Middle frontal gyrus (tissue), 1 donor: ENCODE measurements around the gene EBF3.

Experiments used
- DNase-seq: peaks from one replicate; pipeline ENCODE4 v3.0.0-alpha.2; 2015; ENCODE audit warnings: low spot score; ENCODE audit errors: extremely low spot score

Gene EBF3

GRCh38 chr10:129959544-129960480 is 4.3 kb downstream of the EBF3 start:
- DNase-seq = no peak

GRCh38 chr10:129958629-129959543 is 5.2 kb downstream of the EBF3 start:
- no peak for DNase-seq

DNA sequence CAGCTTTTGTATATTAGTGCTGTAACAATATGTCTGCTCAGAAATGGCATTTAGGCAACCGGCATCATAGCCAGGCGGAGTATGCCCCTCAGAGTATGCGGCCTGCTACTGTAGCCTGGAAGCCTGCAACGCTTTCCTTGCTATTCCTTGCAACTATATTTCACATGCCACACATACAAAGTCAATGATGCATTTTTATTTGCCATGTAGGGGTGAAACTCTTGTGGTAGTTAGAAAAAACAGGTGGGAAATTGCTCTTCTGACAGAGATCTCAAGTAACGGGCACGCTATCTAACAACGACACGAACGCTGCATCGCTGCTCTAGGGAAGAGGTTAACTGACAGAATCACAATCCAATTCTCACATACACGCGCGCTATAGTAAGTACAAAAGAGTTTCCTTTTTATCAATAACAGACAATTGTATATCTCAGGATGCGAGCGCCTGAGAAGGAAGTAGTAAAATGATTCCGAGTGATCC is 5.9 kb downstream of the EBF3 start:
- no peak for DNase-seq

GRCh38 chr10:129956876-129957673 is 7.0 kb downstream of the EBF3 start:
- no peak for DNase-seq

DNA sequence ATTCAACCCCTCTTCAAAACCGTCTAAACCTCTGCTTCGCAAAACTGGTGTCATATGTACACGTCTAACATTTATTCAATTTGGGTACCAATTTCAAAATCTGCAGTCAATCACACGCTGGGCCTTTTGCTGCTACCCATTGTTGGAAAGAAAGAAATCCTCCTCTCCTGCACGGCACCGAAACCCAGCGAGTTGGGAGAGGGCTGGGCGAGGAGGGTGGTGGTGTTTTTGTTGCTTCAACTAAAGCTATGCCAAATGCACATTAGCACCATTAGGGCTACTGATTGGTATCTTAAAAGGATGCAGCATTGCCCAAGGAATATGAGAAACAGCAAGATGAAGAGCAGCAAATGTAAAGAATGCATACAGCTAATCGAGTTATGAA is 7.8 kb downstream of the EBF3 start:
- DNase-seq = no peak

DNA sequence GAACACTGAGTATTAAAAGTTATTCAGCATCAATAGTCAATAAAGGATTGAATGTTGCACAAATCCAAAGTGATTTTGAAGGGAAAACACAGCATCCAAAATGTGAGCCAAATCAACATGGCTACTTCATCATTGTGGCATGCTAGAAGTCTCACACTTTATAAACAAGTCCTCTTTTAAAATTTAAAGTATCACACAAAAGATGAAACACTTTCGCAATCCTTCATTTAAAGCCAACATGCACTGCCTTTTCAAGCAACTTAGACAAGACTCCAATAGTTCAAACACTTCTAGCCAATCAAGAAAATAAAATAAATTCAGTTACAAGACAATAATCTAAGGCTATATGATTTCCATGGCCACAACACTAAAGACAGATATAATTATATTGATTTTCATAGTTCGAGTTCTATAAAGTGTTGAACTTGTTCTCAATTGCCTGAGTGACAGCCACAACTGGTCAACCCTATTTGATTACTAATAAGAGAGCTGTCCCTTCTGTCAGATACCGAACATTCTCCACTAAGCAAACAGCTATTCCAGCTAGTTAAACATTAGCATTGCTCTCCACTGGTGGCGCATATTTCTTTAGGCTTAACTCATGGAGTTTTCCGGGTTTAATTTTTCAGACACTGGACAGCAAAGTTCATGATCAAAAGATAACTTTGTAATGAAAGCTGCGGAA is 8.3 kb downstream of the EBF3 start:
- DNase-seq = no peak

- no peak for DNase-seq
These were observed 9.4 kb downstream of the EBF3 start for GRCh38 chr10:129954492-129955315.

DNA sequence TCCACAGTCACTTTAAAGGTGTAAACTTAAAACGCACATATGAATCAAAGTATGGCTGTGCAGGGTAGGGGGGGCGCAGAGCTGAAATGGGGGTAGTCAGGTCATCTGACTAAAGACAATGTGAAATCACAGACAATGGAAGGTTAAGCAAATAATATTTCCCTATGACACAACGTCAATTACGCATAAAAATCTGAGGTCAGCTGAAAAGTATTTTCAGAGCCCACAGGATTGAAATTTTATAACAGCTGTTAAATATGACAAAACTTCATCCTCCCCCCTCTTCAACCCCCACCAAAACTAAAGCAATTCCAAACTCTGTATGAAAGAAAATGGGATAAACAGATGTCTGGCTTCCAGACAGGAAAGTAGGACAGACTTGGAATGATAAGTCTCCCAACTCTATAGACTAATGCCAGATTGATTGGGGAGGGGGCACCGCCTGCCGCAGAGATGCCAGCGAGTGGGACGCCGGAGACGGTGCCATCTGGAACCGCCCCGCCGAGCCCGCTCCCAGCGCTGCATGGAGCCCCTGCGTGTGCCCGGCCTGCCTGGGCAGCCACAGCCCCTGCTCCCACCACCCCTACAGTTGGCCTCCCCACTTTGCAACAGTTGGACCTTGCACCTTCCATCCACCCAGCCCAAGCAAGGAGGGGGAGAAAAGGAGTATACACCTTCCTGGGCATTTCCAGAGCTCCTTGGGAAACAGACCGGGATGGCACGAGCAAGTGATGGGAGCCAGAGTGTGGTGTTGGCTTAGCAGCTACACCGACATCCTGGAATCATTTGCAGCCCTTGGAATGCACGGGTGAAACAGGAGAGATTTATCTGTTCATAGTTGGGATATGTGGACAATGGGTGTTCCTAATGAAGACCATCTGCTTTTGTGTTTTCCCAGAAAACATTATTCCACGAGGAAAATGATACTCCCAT is 10.7 kb downstream of the EBF3 start:
- DNase-seq = no peak

DNA sequence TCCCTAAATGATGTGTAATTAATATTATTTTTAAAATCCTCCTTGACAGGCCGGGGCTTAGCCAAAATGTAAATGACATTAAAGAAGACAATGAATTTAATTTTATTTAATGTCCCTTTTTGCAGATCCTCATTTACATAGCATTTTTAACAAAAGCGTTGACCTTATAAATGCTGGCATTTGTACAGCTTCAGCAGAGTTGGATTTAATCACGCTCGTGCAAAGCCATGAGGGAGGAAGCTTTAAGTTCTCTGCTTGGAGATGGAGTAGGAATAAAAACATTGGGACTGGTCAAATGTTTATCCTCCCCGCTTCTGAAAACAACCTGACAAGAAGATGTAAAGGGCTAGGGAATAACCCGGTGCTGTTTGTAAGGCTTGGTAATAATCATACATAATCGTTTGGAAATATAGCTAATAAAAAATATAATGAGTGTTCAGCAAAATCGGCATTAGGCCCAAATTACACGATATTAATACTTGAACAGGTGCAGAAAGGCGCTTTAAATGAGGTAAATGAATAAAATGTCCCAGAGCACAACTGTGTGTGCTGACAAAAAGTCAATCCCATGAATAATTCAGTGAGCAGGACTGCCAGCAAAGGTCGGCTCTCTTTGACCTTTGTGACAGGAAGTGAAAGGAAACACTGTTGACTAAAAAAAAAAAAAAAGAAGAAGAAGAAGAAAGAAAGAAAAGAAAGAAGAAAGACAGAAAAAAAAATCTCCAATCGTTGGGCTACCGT is 11.5 kb downstream of the EBF3 start:
- no peak for DNase-seq

- no peak for DNase-seq
These were observed 12.2 kb downstream of the EBF3 start for GRCh38 chr10:129951970-129952265.

GRCh38 chr10:129951101-129951969 is 12.7 kb downstream of the EBF3 start:
- no peak for DNase-seq

- DNase-seq = no peak
These were observed 13.4 kb downstream of the EBF3 start for GRCh38 chr10:129950676-129951075.

GRCh38 chr10:129949891-129950291 is 14.2 kb downstream of the EBF3 start:
- no peak for DNase-seq

- no peak for DNase-seq
These were observed 14.7 kb downstream of the EBF3 start for GRCh38 chr10:129949411-129949810.

GRCh38 chr10:129946859-129947258 is 17.2 kb downstream of the EBF3 start:
- DNase-seq = no peak

GRCh38 chr10:129945941-129946760 is 17.9 kb downstream of the EBF3 start:
- no peak for DNase-seq
